HEK293 (cell line): ENCODE data around the gene NR1H3.

Source experiments
- GLIS2 ChIP-seq: fragments of 450-650 bp; formaldehyde crosslinking; IDR thresholded peaks from 2 replicates; pipeline ENCODE4 v1.5.1; 2016; ENCODE audit warnings: missing biosample characterization, missing genetic modification characterization
- PATZ1 ChIP-seq: fragments of 450-650 bp; formaldehyde crosslinking; IDR thresholded peaks from 2 replicates; pipeline ENCODE4 v1.5.1; 2016; ENCODE audit warnings: missing biosample characterization, missing genetic modification characterization
- PRDM6 ChIP-seq: fragments of 450-650 bp; formaldehyde crosslinking; IDR thresholded peaks from 2 replicates; pipeline ENCODE4 v1.5.1; 2017; ENCODE audit warnings: missing biosample characterization, missing genetic modification characterization
- ZBTB11 ChIP-seq: fragments of 450-650 bp; formaldehyde crosslinking; conservative IDR thresholded peaks from 2 replicates; pipeline ENCODE4 v1.5.1; 2016; ENCODE audit warnings: low read depth, missing biosample characterization, missing genetic modification characterization
- ZBTB26 ChIP-seq: fragments of 450-650 bp; formaldehyde crosslinking; optimal IDR thresholded peaks from 2 replicates; pipeline ENCODE3; 2016; ENCODE audit warnings: missing biosample characterization, mild to moderate bottlenecking, missing genetic modification characterization
- ZFHX2 ChIP-seq: fragments of 450-650 bp; formaldehyde crosslinking; conservative IDR thresholded peaks from 2 replicates; pipeline ENCODE4 v1.5.1; 2016; ENCODE audit warnings: missing biosample characterization, missing genetic modification characterization
- ZFP41 ChIP-seq: fragments of 450-650 bp; formaldehyde crosslinking; IDR thresholded peaks from 2 replicates; pipeline ENCODE4 v1.5.1; 2016; ENCODE audit warnings: missing biosample characterization, missing genetic modification characterization, borderline replicate concordance
- ZNF140 ChIP-seq: fragments of 450-650 bp; formaldehyde crosslinking; IDR thresholded peaks from 2 replicates; pipeline ENCODE4 v1.5.1; 2016; ENCODE audit warnings: missing biosample characterization, missing genetic modification characterization
- ZNF155 ChIP-seq: fragments of 450-650 bp; formaldehyde crosslinking; IDR thresholded peaks from 2 replicates; pipeline ENCODE4 v1.5.1; 2016; ENCODE audit warnings: missing biosample characterization, missing genetic modification characterization
- ZNF214 ChIP-seq: fragments of 450-650 bp; formaldehyde crosslinking; IDR thresholded peaks from 2 replicates; pipeline ENCODE4 v1.5.1; 2017; ENCODE audit warnings: missing biosample characterization, mild to moderate bottlenecking, missing genetic modification characterization, borderline replicate concordance
- ZNF292 ChIP-seq: fragments of 450-650 bp; formaldehyde crosslinking; IDR thresholded peaks from 2 replicates; pipeline ENCODE4 v1.5.1; 2016; ENCODE audit warnings: low read depth, missing biosample characterization, missing genetic modification characterization, borderline replicate concordance
- ZNF426 ChIP-seq: fragments of 450-650 bp; formaldehyde crosslinking; IDR thresholded peaks from 2 replicates; pipeline ENCODE4 v1.5.1; 2017; ENCODE audit warnings: missing biosample characterization, missing genetic modification characterization, mild to moderate bottlenecking, inconsistent platforms, moderate library complexity
- ZNF558 ChIP-seq: fragments of 450-650 bp; formaldehyde crosslinking; IDR thresholded peaks from 2 replicates; pipeline ENCODE4 v1.5.1; 2016; ENCODE audit warnings: missing biosample characterization, missing genetic modification characterization
- ZNF629 ChIP-seq: fragments of 450-650 bp; formaldehyde crosslinking; IDR thresholded peaks from 2 replicates; pipeline ENCODE4 v1.5.1; 2017; ENCODE audit warnings: missing biosample characterization, missing genetic modification characterization
- ZNF791 ChIP-seq: fragments of 450-650 bp; formaldehyde crosslinking; IDR thresholded peaks from 2 replicates; pipeline ENCODE4 v1.5.1; 2016; ENCODE audit warnings: missing biosample characterization, missing genetic modification characterization
- ZNF843 ChIP-seq: fragments of 450-650 bp; formaldehyde crosslinking; IDR thresholded peaks from 2 replicates; pipeline ENCODE4 v1.5.1; 2016; ENCODE audit warnings: missing biosample characterization, missing genetic modification characterization
- ZSCAN5A ChIP-seq: fragments of 450-650 bp; formaldehyde crosslinking; IDR thresholded peaks from 2 replicates; pipeline ENCODE4 v1.5.1; 2016; ENCODE audit warnings: missing biosample characterization, missing genetic modification characterization
- TF ChIP-seq, protein P1 (sequence below): fragments of 450-650 bp; formaldehyde crosslinking; IDR thresholded peaks from 2 replicates; pipeline ENCODE4 v1.5.1; 2016; ENCODE audit warnings: missing biosample characterization, missing genetic modification characterization
- TF ChIP-seq, protein P2 (sequence below): fragments of 450-650 bp; formaldehyde crosslinking; IDR thresholded peaks from 2 replicates; pipeline ENCODE4 v1.5.1; 2017; ENCODE audit warnings: missing biosample characterization, missing genetic modification characterization
- TF ChIP-seq, protein P3 (sequence below): fragments of 450-650 bp; formaldehyde crosslinking; IDR thresholded peaks from 2 replicates; pipeline ENCODE4 v1.5.1; 2016; ENCODE audit warnings: missing biosample characterization, missing genetic modification characterization
- TF ChIP-seq, protein P4 (sequence below): fragments of 450-650 bp; formaldehyde crosslinking; IDR thresholded peaks from 2 replicates; pipeline ENCODE4 v1.5.1; 2016; ENCODE audit warnings: missing biosample characterization, missing genetic modification characterization

Gene NR1H3

GRCh38 chr11:47269002-47269828 is 11.4 kb downstream of the NR1H3 start (continued):
- TF ChIP-seq ZBTB11 (tag by site-specific recombination), result peak; percentile 74
- no peak for TF ChIP-seq ZNF214 (tag by site-specific recombination)
- TF ChIP-seq, protein P1, sequence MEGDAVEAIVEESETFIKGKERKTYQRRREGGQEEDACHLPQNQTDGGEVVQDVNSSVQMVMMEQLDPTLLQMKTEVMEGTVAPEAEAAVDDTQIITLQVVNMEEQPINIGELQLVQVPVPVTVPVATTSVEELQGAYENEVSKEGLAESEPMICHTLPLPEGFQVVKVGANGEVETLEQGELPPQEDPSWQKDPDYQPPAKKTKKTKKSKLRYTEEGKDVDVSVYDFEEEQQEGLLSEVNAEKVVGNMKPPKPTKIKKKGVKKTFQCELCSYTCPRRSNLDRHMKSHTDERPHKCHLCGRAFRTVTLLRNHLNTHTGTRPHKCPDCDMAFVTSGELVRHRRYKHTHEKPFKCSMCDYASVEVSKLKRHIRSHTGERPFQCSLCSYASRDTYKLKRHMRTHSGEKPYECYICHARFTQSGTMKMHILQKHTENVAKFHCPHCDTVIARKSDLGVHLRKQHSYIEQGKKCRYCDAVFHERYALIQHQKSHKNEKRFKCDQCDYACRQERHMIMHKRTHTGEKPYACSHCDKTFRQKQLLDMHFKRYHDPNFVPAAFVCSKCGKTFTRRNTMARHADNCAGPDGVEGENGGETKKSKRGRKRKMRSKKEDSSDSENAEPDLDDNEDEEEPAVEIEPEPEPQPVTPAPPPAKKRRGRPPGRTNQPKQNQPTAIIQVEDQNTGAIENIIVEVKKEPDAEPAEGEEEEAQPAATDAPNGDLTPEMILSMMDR, result peak; percentile 37; the same call in 1 of the 2 replicates
- TF ChIP-seq ZBTB26, result peak; percentile 78
- TF ChIP-seq, protein P2, sequence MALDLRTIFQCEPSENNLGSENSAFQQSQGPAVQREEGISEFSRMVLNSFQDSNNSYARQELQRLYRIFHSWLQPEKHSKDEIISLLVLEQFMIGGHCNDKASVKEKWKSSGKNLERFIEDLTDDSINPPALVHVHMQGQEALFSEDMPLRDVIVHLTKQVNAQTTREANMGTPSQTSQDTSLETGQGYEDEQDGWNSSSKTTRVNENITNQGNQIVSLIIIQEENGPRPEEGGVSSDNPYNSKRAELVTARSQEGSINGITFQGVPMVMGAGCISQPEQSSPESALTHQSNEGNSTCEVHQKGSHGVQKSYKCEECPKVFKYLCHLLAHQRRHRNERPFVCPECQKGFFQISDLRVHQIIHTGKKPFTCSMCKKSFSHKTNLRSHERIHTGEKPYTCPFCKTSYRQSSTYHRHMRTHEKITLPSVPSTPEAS (tag by site-specific recombination), result peak; percentile 66
- TF ChIP-seq, protein P3, sequence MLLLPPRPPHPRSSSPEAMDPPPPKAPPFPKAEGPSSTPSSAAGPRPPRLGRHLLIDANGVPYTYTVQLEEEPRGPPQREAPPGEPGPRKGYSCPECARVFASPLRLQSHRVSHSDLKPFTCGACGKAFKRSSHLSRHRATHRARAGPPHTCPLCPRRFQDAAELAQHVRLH (tag by site-specific recombination), result peak; percentile 97
- peak; percentile 62 for TF ChIP-seq ZFHX2 (tag by site-specific recombination)
- TF ChIP-seq, protein P4, sequence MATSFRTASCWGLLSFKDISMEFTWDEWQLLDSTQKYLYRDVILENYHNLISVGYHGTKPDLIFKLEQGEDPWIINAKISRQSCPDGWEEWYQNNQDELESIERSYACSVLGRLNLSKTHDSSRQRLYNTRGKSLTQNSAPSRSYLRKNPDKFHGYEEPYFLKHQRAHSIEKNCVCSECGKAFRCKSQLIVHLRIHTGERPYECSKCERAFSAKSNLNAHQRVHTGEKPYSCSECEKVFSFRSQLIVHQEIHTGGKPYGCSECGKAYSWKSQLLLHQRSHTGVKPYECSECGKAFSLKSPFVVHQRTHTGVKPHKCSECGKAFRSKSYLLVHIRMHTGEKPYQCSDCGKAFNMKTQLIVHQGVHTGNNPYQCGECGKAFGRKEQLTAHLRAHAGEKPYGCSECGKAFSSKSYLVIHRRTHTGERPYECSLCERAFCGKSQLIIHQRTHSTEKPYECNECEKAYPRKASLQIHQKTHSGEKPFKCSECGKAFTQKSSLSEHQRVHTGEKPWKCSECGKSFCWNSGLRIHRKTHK (tag by site-specific recombination), result no peak
- TF ChIP-seq ZFP41, result no peak
- no peak for TF ChIP-seq ZNF791 (tag by site-specific recombination)
- TF ChIP-seq ZNF155 (tag by site-specific recombination), result no peak
- peak; percentile 51; the same call in 1 of the 2 replicates for TF ChIP-seq PRDM6
- peak; percentile 61 for TF ChIP-seq PATZ1
- no peak for TF ChIP-seq ZNF426 (tag by site-specific recombination)
- no peak for TF ChIP-seq ZNF140
- TF ChIP-seq ZNF558, result no peak
- TF ChIP-seq ZNF629 (tag by site-specific recombination), result peak; percentile 46
- peak; percentile 47; the same call in 1 of the 2 replicates for TF ChIP-seq GLIS2 (tag by site-specific recombination)
- no peak for TF ChIP-seq ZNF292 (tag by site-specific recombination)
- no peak for TF ChIP-seq ZSCAN5A
- TF ChIP-seq ZNF843 (tag by site-specific recombination), result no peak
